ENCODE measurements around the gene FCRLA. TPM values are rescaled to one million over a fixed set of nuclear protein-coding genes. Genes with fewer than 3 reads are reported as not detected.

The FCRLA gene
- polyA plus RNA-seq, 1 of the 3 experiments (the other 2 are of a cell fraction): 0.13 TPM

GRCh38 chr1:161725908-161726472 is 19.0 kb downstream of the FCRLA start:
- Histone ChIP-seq H2AFZ (ENCODE audit: low read depth) (peak overlapping the region; percentile 75), H3F3A (replicated peaks; ENCODE audit: insufficient read depth) (peaks cover 24% of the 10 kb centered on the region), H3K27me3 (ENCODE audit: insufficient read depth) (no peaks in the 10 kb centered on the region), H3K79me2 (ENCODE audit: insufficient read depth) (no peaks in the 10 kb centered on the region; the same call in 1 of the 2 replicates), H3K9ac (peak overlapping the region; percentile 88; the same call in 1 of the 2 replicates), H3K9me3 (no peaks in the 10 kb centered on the region), H3K9me2 (no peaks in the 10 kb centered on the region), H4K20me1 (ENCODE audit: insufficient read depth) (no peaks in the 10 kb centered on the region), H3K36me3 (replicated peaks in 1 of 2; ENCODE audit: control insufficient read depth in 1 of 2, insufficient read depth in 2 of 2, low read length in 1 of 2) (no peaks in the 10 kb centered on the region), H3K4me3 (ENCODE audit: low read depth in 2 of 2, low read length in 1 of 2) (peak overlapping the region; percentile 73 to 79), H3K4me2 (peak overlapping the region; percentile 98), H3K4me1 (ENCODE audit: control insufficient read depth in 1 of 2, insufficient read depth in 2 of 2, low read depth in 1 of 2, low read length in 1 of 2) (peaks cover 13 to 19% of the 10 kb centered on the region in 2 experiments; a peak in 2 of 4 replicates), H3K27ac (ENCODE audit: low read depth in 2 of 2, low read length in 1 of 2) (peak overlapping the region; percentile 69 to 84; a peak in 3 of 4 replicates)
- ChIA-PET CTCF (interaction anchor here (1.1 to 5.9 kb wide), 8 partner anchors 9 to 239 kb away, joined by 3 to 62 read pairs (median 6); partner anchors contain the start of gene DUSP12), POLR2A (interaction anchor here (0.8 kb wide), 1 partner anchor 10 kb away, joined by 3 read pairs; no protein-coding TSS in a partner anchor)
- 9% methylated on average over 16 of the region's 34 CpGs for WGBS (ENCODE audit: low lambda C conversion rate)
- DNase-seq: peak; percentile 52
- TF ChIP-seq FOXJ3 (CRISPR knock-in tag; IDR thresholded peaks at IDR 0.05) (no peak), CTCF (IDR thresholded peaks at IDR 0.05) (peak; percentile 54), MXI1 (IDR thresholded peaks at IDR 0.05; ENCODE audit: low read depth, low read length) (peak; percentile 44; the same call in 1 of the 2 replicates), MAX (IDR thresholded peaks at IDR 0.05; ENCODE audit: low read depth) (peak; percentile 52)

GRCh38 chr1:161726473-161727255 is 19.6 kb downstream of the FCRLA start:
- Histone ChIP-seq H3K27ac (ENCODE audit: low read depth in 2 of 2, low read length in 1 of 2) (peak overlapping the region; percentile 69 to 84), H3K9ac (peak overlapping the region; percentile 88), H3K79me2 (ENCODE audit: insufficient read depth) (no peaks in the 10 kb centered on the region; the same call in 1 of the 2 replicates), H2AFZ (ENCODE audit: low read depth) (peak overlapping the region; percentile 75), H3K9me3 (no peaks in the 10 kb centered on the region), H3K4me1 (ENCODE audit: control insufficient read depth in 1 of 2, insufficient read depth in 2 of 2, low read depth in 1 of 2, low read length in 1 of 2) (peaks cover 13 to 15% of the 10 kb centered on the region in 2 experiments; a peak in 2 of 4 replicates), H3K4me3 (ENCODE audit: low read depth in 2 of 2, low read length in 1 of 2) (peak overlapping the region; percentile 73 to 79), H3K9me2 (no peaks in the 10 kb centered on the region), H4K20me1 (ENCODE audit: insufficient read depth) (no peaks in the 10 kb centered on the region), H3F3A (replicated peaks; ENCODE audit: insufficient read depth) (peaks cover 17% of the 10 kb centered on the region), H3K4me2 (peak overlapping the region; percentile 98), H3K36me3 (replicated peaks in 1 of 2; ENCODE audit: control insufficient read depth in 1 of 2, insufficient read depth in 2 of 2, low read length in 1 of 2) (no peaks in the 10 kb centered on the region), H3K27me3 (ENCODE audit: insufficient read depth) (no peaks in the 10 kb centered on the region)
- 1% methylated on average over 13 of the region's 83 CpGs for WGBS (ENCODE audit: low lambda C conversion rate)
- ChIA-PET POLR2A (interaction anchor here (0.6 to 1.5 kb wide), 6 partner anchors 11 to 529 kb away, joined by 3 to 9 read pairs (median 4); partner anchors contain the start of gene DUSP12), CTCF (interaction anchor here (1.0 to 5.9 kb wide), 8 partner anchors 8 to 239 kb away, joined by 3 to 62 read pairs (median 5); partner anchors contain the start of gene DUSP12)
- peak; percentile 96 for DNase-seq
- TF ChIP-seq ELF1 (IDR thresholded peaks at IDR 0.05): peak; percentile 29; the same call in 1 of the 2 replicates
- no peak for TF ChIP-seq MEF2A (IDR thresholded peaks at IDR 0.05; ENCODE audit: borderline replicate concordance, low read depth)
- 0 out of 2 replicates have a peak, but pooled peaks have one; percentile 54 for TF ChIP-seq ZBTB33 (IDR thresholded peaks at IDR 0.05; ENCODE audit: borderline replicate concordance, low read depth)
- no peak for TF ChIP-seq USF1 (IDR thresholded peaks at IDR 0.05; ENCODE audit: borderline replicate concordance, low read depth)
- no peak for TF ChIP-seq RFX5 (IDR thresholded peaks at IDR 0.05; ENCODE audit: low read length)
- peak; percentile 13; the same call in 1 of the 2 replicates for TF ChIP-seq TAF1 (IDR thresholded peaks at IDR 0.05; ENCODE audit: borderline replicate concordance, low read depth, low read length)
- TF ChIP-seq PBX3 (IDR thresholded peaks at IDR 0.05): no peak; the same call in 1 of the 2 replicates
- TF ChIP-seq CTCF (IDR thresholded peaks at IDR 0.05): no peak
- no peak for TF ChIP-seq NRF1 (IDR thresholded peaks at IDR 0.05; ENCODE audit: low read depth, low read length)
- no peak for TF ChIP-seq IRF3 (IDR thresholded peaks at IDR 0.05; ENCODE audit: low read depth, low read length)

Data from SK-N-SH (cell line).